K562 (cell line): ENCODE measurements around the gene DDX39A. TPM values are rescaled to one million over a fixed set of nuclear protein-coding genes. Genes with fewer than 3 reads are reported as not detected.

Source experiments
- ATF4 ChIP-seq: fragments of 450-650 bp; formaldehyde crosslinking; IDR thresholded peaks from 2 replicates; pipeline ENCODE4 v1.4.0; 2022; ENCODE audit warnings: mild to moderate bottlenecking, moderate library complexity
- BHLHE40 ChIP-seq: IDR thresholded peaks from 2 replicates; pipeline ENCODE4 v1.6.1; 2011; ENCODE audit warnings: low read length, improper control_type of control experiment
- CXXC5 ChIP-seq: fragments of 250-450 bp; sonication (Bioruptor Pico); IDR thresholded peaks from 2 replicates; pipeline ENCODE4 v1.8.0; 2022; ENCODE audit warnings: inconsistent platforms, mild to moderate bottlenecking, moderate library complexity
- FIP1L1 ChIP-seq: fragments of 200-400 bp; formaldehyde crosslinking; IDR thresholded peaks from 2 replicates; pipeline ENCODE4 v1.6.1; 2018; ENCODE audit warnings: mild to moderate bottlenecking, low read depth, low read length; ENCODE audit not compliant: poor library complexity, severe bottlenecking
- GABPA ChIP-seq: fragments of 200-800 bp; sonication (Bioruptor generic); conservative IDR thresholded peaks from 2 replicates; pipeline ENCODE4 v1.6.1; 2016; ENCODE audit warnings: low read depth, missing genetic modification characterization, missing compliant biosample characterization
- NFIX ChIP-seq: fragments of 250-450 bp; sonication (Bioruptor Pico); IDR thresholded peaks from 2 replicates; pipeline ENCODE4 v1.4.0; 2020; ENCODE audit warnings: low read depth, mild to moderate bottlenecking, moderate library complexity
- PREB ChIP-seq: sonication (generic); formaldehyde crosslinking; IDR thresholded peaks from 2 replicates; pipeline ENCODE4 v1.8.1; 2023; ENCODE audit warnings: mild to moderate bottlenecking, missing genetic modification reagents
- PTBP1 ChIP-seq: fragments of 200-400 bp; formaldehyde crosslinking; IDR thresholded peaks from 2 replicates; pipeline ENCODE4 v1.6.1; 2017; ENCODE audit warnings: low read depth, low read length
- RNF219 ChIP-seq: fragments of 250-450 bp; sonication (Bioruptor Pico); IDR thresholded peaks from 2 replicates; pipeline ENCODE4 v1.5.0; 2022; ENCODE audit warnings: mild to moderate bottlenecking
- SIN3B ChIP-seq: fragments of 450-650 bp; IDR thresholded peaks from 2 replicates; pipeline ENCODE4 v1.6.1; 2017; ENCODE audit warnings: low read depth, mild to moderate bottlenecking, moderate library complexity
- SOX6 ChIP-seq: fragments of 450-650 bp; IDR thresholded peaks from 2 replicates; pipeline ENCODE4 v1.6.1; 2014; ENCODE audit warnings: mild to moderate bottlenecking
- SUPT5H ChIP-seq: fragments of 450-650 bp; IDR thresholded peaks from 2 replicates; pipeline ENCODE4 v1.6.1; 2016
- TAL1 ChIP-seq: fragments of 450-650 bp; IDR thresholded peaks from 2 replicates; pipeline ENCODE4 v1.6.1; 2016; ENCODE audit warnings: mild to moderate bottlenecking
- TBP ChIP-seq: optimal IDR thresholded peaks from 2 replicates; pipeline ENCODE3; 2011; ENCODE audit warnings: low read depth, low read length, improper control_type of control experiment
- TFAM ChIP-seq: fragments of 250-450 bp; sonication (Bioruptor Pico); conservative IDR thresholded peaks from 2 replicates; pipeline ENCODE4 v1.5.0; 2021; ENCODE audit warnings: mild to moderate bottlenecking, moderate library complexity
- ZBTB43 ChIP-seq: sonication (generic); formaldehyde crosslinking; IDR thresholded peaks from 2 replicates; pipeline ENCODE4 v1.8.0; 2023; ENCODE audit warnings: mild to moderate bottlenecking, missing genetic modification reagents
- ZFX ChIP-seq: sonication (generic); formaldehyde crosslinking; IDR thresholded peaks from 2 replicates; pipeline ENCODE4 v1.8.0; 2022; ENCODE audit warnings: mild to moderate bottlenecking, missing genetic modification reagents, moderate library complexity
- ZNF165 ChIP-seq: fragments of 250-450 bp; sonication (Bioruptor Pico); IDR thresholded peaks from 2 replicates; pipeline ENCODE4 v1.4.0; 2020; ENCODE audit warnings: borderline replicate concordance
- ZNF232 ChIP-seq: sonication (generic); formaldehyde crosslinking; IDR thresholded peaks from 2 replicates; pipeline ENCODE4 v1.8.0; 2022; ENCODE audit warnings: mild to moderate bottlenecking, missing genetic modification reagents
- ZNF282 ChIP-seq: sonication (generic); formaldehyde crosslinking; IDR thresholded peaks from 2 replicates; pipeline ENCODE4 v1.8.1; 2023; ENCODE audit warnings: missing genetic modification reagents
- ZNF740 ChIP-seq, 3 experiments: fragments of 200-800 bp in 1 of 3; sonication (Bioruptor generic) in 1 of 3; sonication (generic) in 1 of 3; formaldehyde crosslinking in 1 of 3; IDR thresholded peaks; 2 replicates each; pipeline versions ENCODE4 v1.6.1 to v1.8.0; 2016 to 2022; ENCODE audit warnings: mild to moderate bottlenecking in 2 of 3, missing compliant biosample characterization in 2 of 3, missing genetic modification characterization in 2 of 3, missing genetic modification reagents in 1 of 3
- ZSCAN29 ChIP-seq: fragments of 450-650 bp; IDR thresholded peaks from 2 replicates; pipeline ENCODE4 v1.6.1; 2017
- polyA plus RNA-seq, 8 experiments: library from polyadenylated mRNA; depleted of rRNA in 4 of 8; stranded (reverse) in 5 of 8; unstranded in 3 of 8; fragments of >200 nt; fragmentation: Nextera tagmentation in 2 of 8; fragmentation: Illumina TruSeq in 1 of 8; extraction: Ambion mirVana in 2 of 8; extraction: Trizol in 1 of 8; gene quantifications; 2 replicates each; pipeline versions ENCODE4 v1.2.1 to v1.2.3, GENCODE V29; 2011 to 2014; ENCODE audit warnings: inconsistent platforms in 1 of 8, missing spikeins in 1 of 8
- total RNA-seq, 7 experiments: library from RNA; depleted of rRNA in 6 of 7; stranded (reverse); fragments of >200 nt in 6 of 7; fragmentation: Illumina TruSeq in 2 of 7; extraction: Trizol in 2 of 7; gene quantifications; 2 replicates each; pipeline versions ENCODE4 v1.2.1 to v1.2.3, GENCODE V29; 2011 to 2021; ENCODE audit warnings: low replicate concordance in 1 of 7

The DDX39A gene
- total and polyA plus RNA-seq, 9 of the 15 experiments (the other 6 are each of a cell fraction or from before 2014, with no cell fraction given): 90.3 to 250 (median 188) TPM

- TF ChIP-seq SOX6 (peak; percentile 67), ZSCAN29 (no peak), ZFX (CRISPR knock-in tag) (peak; percentile 59), RNF219 (CRISPR knock-in tag) (no peak), FIP1L1 (peak; percentile 48), PTBP1 (no peak), SUPT5H (peak; percentile 95), BHLHE40 (peak; percentile 100), TBP (peak; percentile 91), ZNF282 (CRISPR knock-in tag) (no peak), SIN3B (peak; percentile 44; the same call in 1 of the 2 replicates), NFIX (CRISPR knock-in tag) (no peak), ZNF232 (CRISPR knock-in tag) (no peak), ATF4 (CRISPR knock-in tag) (0 out of 2 replicates have a peak, but pooled peaks have one; percentile 25), ZBTB43 (CRISPR knock-in tag) (no peak; the same call in 1 of the 2 replicates), ZNF740 (CRISPR knock-in tag; IDR thresholded peaks at IDR 0.05) (0 out of 2 replicates have a peak, but pooled peaks have one; percentile 24), ZNF740 (tag; IDR thresholded peaks at IDR 0.05) (no peak), CXXC5 (CRISPR knock-in tag) (peak; percentile 93), PREB (no peak), TAL1 (no peak), TFAM (no peak), ZNF165 (CRISPR knock-in tag) (no peak), GABPA (tag) (peak; percentile 83)
Measured at GRCh38 chr19:14419106-14419813, at the start of gene DDX39A (continued).
